Activated T-cell treated with anti-CD3 and anti-CD28 coated beads for 1 hour (primary cell): ENCODE results near the gene MARCHF3.
"Not testable (repeated sequence)": the region's sequence is repeated elsewhere in the genome, so short reads cannot be mapped to it uniquely, and the experiment has no call there.

Experiments used
- DNase-seq: peaks from one replicate; pipeline ENCODE4 v3.0.0-alpha.2; 2020; ENCODE audit warnings: low read depth

MARCHF3 gene

GRCh38 chr5:126954981-126955380 lies 75.4 kb downstream of the MARCHF3 start:
- DNase-seq: no peak

- no peak for DNase-seq
Measured at GRCh38 chr5:126953640-126954039, 76.7 kb downstream of the MARCHF3 start.

DNA sequence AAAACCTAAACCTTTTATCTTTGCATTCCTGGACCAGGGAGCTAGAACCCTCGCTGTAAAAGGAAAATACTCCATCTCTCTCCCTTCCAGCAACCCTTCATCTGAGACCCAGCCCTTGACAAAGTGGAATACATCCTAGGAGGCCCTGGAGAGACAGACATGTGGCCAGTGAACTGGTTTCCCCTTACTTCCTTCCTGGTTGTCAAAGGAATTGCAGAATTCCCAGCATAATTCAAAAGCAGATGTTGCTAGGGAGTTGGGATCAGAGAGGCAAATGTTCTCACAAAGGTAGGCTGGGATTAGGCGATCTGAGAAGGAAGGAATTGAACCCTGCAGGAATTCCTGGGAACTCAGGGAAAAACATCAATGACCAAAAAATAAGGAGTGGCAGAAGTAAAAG lies 80.9 kb downstream of the MARCHF3 start:
- no peak for DNase-seq

DNA sequence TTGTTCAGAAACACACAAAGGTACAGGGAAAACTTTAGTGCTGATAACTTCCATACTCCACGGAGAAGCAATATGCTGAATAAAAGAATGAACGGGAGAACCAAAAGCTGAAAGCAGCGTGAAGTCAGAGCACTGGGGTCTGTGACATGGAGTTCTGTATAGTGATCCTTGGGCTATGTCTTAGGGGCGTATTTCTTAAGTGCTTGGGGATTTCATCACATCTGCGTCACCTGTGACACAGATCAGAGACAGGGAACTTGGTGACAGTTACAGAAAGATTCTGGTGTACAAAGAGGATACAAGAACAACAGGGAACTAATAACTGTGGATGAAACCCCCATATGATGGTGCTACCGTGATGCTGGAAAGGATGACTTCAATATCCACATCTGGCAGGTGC lies 81.9 kb downstream of the MARCHF3 start:
- DNase-seq: no peak

GRCh38 chr5:126948011-126948355 lies 82.4 kb downstream of the MARCHF3 start:
- no peak for DNase-seq

DNA sequence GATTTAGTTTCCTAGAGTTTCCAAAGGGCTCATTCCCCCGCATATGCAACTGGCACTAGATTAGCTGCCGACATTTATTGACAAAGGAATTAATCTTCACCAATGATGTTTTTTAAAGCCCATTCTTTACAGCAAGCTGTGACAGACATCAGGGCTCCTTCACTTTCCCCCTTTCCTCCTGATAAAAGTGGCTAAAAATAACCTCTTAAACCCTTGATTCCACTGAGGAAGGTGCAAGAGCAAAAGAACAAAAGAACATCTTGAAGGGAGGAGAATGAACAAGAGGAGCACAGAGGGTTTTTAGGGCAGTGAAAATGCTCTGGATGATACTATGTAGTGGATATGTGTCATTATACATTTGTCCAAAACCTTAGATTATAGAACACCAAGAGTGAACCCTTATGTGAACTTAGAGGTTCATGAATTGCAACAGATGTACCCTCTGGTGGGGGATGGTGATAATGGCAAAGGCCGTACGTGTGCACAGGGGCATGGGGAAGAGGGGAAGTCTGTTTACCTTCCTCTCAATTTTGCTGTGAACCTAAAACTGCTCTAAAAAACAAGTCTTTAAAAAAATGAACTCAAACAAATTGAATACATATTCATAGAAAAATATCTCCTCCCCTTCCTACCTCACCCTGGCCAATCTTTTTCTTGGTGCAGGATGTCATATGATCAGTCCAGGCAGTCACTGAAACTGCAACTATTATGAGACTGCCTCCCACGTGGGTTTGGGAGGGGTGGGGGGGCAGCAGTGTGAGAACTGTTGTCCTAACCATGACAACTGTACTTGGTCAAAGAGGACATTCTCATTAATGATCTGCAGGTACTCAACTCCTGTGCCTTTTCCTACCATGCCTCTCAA lies 83.0 kb downstream of the MARCHF3 start:
- DNase-seq: no peak

GRCh38 chr5:126942908-126943307 lies 87.5 kb downstream of the MARCHF3 start:
- DNase-seq: not testable (repeated sequence)

DNA sequence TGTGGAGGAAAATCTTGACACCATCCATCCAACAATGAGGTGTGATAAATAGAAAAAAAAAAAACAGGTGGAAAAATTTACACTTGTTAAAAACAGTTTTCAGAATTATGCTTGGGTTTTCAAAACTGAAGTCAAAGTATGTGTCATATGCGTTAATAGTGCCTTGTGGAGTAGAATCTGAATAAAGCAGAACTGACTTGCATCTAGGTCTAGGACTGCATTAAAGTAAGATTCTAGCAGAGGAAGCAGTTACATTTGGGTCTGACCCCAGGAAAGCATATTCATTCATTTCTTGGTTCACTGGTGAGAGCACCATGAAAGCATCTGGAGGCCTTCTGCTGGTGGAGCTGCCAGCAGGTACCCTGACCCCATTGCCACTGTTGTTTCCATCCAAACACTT lies 89.0 kb downstream of the MARCHF3 start:
- no peak for DNase-seq

- no peak for DNase-seq
Measured at GRCh38 chr5:126939887-126940286, 90.5 kb downstream of the MARCHF3 start.

GRCh38 chr5:126938466-126938865 lies 91.9 kb downstream of the MARCHF3 start:
- DNase-seq: no peak

DNA sequence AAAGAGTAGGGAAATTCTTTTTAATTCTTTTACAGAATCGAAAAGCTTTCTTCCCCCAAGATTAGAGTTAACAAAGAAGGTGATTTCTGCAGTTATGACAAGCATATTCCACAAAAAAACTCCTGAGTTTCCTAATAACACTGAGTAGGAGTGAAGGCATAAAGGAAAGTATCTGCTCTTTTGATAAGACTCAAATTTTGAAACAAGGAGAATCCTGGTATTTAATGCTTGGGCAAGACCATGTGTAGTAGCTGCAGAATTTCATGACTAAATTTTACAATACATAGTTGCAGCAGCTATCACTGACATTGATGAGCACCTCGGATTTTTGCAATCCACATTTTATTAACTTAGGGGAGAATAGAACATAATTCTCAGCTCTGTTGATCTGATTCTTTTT lies 92.6 kb downstream of the MARCHF3 start:
- DNase-seq: no peak

DNA sequence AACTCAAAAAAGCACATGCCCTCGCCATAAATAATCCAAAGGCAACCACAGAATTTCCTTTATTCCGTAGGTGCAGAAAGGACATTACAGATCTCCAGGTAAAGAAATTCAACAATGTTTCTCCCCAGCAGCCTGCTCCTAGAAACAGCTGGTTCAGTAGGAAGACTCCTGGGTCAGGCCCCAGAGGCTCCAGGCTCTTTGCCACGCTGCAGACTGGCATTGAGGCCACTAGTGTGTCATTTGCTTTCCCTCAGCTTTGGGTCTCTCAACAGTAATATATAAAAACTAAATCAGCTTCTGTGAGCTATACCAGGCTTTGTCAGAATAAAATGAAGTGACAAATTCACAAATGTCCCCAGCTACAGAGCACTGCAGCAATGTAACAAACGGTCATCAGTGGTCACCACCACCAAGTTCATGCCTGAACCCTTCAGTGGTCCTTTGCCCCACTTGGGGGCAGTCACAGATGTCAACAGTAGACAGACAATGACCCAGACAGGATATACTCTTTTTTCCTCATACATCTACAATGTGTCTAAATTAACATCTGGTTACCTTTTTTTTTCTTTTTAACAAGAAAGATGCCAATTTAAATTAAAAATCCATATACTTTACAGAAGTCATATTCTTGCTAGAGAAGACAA lies 93.5 kb downstream of the MARCHF3 start:
- DNase-seq: no peak

DNA sequence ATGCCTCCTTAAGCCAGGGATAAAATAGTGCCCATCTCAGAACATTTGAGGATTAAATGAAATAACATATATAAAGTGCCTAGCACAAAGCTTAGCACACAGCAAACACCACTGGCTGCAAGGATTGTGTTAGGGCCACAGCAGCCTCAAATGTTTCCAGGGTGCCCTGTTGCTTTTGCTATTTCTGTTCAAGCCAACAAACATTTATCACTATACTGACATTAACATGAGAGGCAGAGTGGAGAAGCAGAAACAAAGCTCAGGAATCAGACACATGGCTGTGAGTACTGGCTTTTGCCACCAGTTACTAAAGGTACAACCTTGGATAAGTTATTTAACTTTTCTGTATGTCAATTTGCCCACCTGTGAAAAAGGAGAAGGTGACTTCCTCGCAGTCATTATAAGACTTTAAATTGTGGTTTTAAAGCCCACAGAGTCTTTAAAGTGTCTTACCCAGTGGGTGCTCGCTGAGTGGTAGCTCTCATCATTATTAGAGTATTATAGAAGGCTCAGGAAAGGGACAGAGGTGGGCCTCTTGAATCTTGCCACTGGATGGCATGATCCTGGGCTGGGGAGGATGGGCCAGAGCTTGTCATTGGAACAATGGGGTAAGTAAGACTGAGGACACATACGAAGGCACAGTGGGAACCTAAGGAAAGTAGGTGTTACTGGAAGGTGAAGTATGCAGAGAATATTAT lies 98.2 kb downstream of the MARCHF3 start:
- no peak for DNase-seq

- no peak for DNase-seq
Measured at GRCh38 chr5:126928041-126928440, 102.3 kb downstream of the MARCHF3 start.

- DNase-seq: no peak
Measured at GRCh38 chr5:126927429-126927828, 102.9 kb downstream of the MARCHF3 start.

GRCh38 chr5:126926187-126926586 lies 104.2 kb downstream of the MARCHF3 start:
- DNase-seq: no peak

DNA sequence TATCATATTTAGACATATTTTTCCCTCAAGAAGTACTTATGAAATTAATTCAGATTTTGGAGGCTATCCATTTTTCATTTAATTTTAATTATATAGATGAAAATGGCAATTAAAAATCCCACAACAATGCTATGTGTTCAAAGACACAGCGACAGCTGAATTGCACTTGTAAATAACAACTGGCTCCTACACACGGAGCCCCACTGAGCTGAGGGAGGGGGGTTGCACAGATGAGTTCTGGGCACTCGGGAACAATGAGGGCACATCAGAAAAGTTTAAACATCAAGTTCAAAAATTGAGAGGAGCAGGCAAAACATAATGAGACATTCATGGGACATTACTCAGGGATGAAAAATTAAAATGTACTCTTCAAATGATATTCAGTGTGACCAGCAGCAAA lies 104.9 kb downstream of the MARCHF3 start:
- no peak for DNase-seq

- no peak for DNase-seq
Measured at GRCh38 chr5:126924331-126925033, 105.9 kb downstream of the MARCHF3 start.

DNA sequence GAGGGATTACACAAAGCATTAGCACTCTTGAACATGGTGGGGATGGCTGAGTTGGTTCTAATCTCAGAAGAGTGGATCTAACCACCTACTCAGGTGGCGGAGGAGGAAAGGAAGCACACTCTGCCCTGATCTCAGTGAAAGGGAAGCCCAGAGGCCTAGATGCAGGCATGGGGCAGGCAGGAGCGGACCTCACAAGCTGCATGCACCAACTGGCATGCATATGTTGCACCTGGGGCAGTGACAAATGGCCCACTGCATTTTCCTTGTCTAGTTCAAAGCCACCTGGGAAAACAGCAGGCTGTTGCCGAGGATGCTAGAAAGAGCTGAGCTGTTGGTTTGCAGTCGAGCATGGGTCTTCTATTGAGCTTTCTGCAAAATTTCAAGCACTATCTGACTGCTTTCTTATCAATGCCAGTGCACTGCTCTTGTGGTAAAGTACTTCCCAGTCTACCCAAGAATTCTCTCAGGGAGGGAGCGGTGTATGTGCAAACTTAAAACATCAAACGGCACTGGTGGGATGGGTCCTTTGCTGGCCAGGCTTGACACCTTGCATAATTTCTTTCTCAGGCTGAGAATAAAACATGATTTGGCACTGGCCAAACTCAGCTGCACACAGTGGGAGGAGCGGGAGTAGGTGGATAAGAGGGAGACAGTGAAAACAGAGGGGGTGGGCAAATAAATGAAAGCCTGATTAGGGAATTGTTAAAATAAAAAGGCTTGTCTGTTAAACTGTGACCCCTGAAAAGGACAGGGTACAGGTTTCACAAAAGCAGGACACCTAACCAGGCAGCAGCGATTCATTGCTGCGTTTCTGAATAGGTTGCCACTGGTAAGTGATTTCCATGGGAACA lies 108.9 kb downstream of the MARCHF3 start:
- no peak for DNase-seq

GRCh38 chr5:126920291-126920690 lies 110.1 kb downstream of the MARCHF3 start:
- DNase-seq: no peak

DNA sequence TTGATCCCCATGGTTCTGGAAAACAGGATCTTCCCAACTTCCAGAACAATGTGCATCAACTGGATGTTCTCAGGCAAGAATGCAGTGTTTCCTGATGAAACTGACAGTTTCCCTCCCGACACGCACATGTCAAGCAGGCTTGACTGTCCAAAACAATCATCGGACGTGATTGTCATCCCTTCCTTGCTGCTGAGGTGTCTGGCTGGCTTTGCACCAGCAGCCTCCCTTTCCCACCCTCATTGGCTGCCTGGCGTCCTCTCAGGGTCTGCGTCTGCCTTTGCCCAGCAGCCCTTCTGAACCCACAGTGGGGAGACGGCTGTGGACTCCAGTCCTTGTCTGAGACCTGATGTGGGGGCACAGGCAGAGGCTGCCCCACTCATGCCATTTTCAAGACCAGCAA lies 110.8 kb downstream of the MARCHF3 start:
- no peak for DNase-seq

DNA sequence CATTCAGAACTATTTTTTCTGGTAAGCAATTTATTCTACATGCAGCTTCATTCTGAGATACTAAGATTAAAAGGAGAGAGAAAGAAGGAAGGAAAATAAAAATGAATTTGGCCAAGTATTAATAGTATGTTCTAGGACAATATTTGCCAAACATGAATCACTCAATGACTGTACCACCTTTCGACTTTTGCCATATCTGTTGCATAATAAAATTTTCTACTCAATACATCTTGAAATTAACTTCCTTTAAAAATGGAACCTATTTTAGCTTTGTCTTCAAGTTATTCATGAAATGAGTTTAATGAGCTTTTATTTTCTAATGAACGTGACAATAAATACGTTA lies 111.8 kb downstream of the MARCHF3 start:
- no peak for DNase-seq
